ENCODE data around the gene VWA8.
"Not testable (repeated sequence)": the region's sequence is repeated elsewhere in the genome, so short reads cannot be mapped to it uniquely, and the experiment has no call there.

VWA8 gene

GRCh38 chr13:41645331-41645730 lies 315.6 kb downstream of the VWA8 start:
- DNase-seq (ENCODE audit: low read depth), result peak; percentile 88

GRCh38 chr13:41644742-41645141 lies 316.2 kb downstream of the VWA8 start:
- no peak for DNase-seq (ENCODE audit: low read depth)

DNA sequence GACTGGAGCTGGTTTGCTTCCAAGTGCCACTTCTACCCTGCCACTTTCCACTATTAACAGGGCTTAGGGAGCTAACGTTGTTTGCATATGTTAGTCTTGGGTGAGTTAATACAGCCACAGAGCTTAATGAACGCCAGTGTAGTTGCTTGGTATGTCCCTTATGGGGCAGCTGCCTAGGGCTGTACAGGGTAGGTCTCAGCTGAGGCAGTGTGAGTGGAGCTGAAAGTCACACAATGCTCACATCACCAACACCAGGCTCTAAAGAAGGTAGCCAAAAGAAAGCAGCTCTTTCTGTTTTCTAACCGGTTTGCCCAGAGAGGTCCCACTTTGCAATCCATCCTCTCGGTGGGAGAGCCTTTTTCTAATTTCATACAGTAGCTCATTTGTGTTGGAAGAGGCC lies 317.4 kb downstream of the VWA8 start:
- no peak for DNase-seq (ENCODE audit: low read depth)

DNA sequence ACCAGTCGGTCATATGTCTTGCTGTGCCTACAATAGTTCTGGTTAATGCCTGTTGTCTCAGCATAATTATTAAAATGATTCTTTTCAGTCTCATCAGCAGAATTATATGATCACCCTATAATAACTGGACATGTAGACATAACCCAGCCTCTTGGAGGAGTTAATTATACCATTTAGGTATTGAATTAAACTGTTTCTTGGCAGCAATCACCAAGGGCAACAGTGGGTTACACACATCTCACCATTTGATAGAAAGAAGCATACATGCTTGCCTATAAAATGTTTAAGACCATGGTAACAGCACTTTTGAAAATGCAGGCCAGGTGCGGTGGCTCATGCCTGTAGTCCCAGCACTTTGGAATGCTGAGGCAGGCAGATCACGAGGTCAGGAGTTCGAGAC lies 318.9 kb downstream of the VWA8 start:
- no peak for DNase-seq (ENCODE audit: low read depth)

- no peak for DNase-seq (ENCODE audit: low read depth)
Observed at GRCh38 chr13:41641429-41641828, 319.5 kb downstream of the VWA8 start.

DNA sequence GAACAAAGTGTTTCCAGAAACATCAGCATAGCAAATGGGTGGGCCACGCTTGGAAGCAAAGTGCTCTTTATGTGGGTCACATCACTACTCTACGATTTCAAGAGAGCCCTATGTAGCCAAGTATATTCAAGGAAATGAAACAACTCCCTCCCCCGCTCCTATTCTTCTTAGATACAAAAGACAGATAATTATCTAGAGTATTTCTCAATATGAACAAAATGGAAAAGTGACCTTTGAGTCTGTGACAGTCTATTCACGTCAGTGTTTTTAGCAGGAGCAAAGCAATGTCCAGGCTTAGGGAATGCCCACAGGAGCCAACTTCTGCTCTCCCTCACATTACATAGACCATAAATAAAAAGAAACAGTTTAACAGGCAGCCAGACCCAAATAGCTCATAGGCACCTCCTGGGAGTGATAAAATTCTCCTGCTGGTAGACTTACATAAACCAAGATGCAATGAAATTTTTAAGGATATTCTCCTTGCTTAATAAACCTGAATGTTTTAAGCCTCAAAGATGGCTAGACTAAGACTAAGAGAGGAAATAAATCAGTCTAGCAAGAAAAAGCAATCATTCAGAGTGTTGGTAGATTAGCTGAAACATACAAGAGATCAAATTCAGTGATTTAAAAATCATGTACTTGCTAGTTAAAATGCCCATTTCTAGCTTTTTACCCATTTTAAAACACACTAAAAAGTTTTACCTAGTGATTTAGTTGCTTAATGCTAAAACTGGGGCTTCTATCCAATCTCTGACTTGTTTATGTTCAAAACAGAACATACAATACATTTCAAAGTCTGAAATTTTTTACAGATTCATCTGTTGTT lies 320.7 kb downstream of the VWA8 start:
- peak; percentile 66 for DNase-seq (ENCODE audit: low read depth)

DNA sequence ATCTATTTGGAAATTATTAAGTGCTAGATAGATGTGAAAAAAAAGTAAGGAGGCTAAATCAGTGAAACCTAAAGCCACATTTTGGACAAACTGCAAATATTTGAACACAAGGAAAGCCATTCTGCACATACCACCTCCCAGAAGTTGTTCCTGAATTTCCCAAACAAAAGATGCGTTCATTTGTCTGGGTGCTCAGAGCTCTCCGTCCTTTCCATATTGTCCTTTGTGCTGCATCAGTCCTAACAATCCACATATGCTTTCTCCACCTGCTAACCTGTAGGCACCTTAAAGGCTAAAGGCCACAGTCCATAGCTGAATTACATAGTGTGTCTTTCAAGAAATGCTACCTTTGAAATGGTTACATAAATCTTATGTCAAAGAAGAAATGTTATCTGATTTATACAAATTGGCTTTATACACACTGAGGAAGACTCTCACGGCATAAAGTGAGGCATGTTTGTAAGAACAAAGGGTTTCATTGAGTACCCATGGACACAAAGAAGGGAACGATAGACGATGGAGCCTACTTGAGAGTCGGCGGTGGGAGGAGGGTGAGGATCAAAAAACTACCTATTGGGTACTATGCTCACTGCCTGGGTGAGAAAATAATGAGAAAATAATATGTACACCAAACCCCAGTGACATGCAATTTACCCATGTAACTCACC lies 321.5 kb downstream of the VWA8 start:
- DNase-seq (ENCODE audit: low read depth), result no peak

DNA sequence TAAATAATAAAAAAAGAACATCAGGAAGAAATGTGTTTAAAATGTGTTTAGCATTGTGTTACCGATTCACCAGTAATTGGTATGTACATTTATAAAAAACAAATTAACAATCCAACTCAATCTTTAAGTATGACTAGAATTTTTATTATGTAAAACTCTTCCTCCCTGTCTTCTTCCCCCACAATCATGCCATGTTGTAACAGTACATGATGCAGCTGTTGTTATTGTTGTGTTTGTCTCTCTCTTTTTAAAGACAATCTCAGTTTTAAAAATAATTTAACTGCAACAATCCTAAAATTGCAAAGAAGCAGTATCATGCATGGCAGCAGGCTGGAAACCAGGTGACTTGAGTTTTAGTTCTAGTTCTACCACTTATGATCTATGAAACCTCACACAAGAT lies 323.3 kb downstream of the VWA8 start:
- DNase-seq (ENCODE audit: low read depth), result no peak

GRCh38 chr13:41637032-41637431 lies 323.9 kb downstream of the VWA8 start:
- DNase-seq (ENCODE audit: low read depth), result not testable (repeated sequence)

DNA sequence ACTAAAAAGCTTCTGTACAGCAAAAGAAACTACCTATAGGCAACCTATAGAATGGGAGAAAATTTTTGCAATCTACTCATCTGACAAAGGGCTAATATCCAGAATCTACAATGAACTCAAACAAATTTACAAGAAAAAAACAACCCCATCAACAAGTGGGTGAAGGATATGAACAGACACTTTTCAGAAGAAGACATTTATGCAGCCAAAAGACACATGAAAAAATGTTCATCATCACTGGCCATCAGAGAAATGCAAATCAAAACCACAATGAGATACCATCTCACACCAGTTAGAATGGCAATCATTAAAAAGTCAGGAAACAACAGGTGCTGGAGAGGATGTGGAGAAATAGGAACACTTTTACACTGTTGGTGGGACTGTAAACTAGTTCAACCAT lies 324.3 kb downstream of the VWA8 start:
- not testable (repeated sequence) for DNase-seq (ENCODE audit: low read depth)

DNA sequence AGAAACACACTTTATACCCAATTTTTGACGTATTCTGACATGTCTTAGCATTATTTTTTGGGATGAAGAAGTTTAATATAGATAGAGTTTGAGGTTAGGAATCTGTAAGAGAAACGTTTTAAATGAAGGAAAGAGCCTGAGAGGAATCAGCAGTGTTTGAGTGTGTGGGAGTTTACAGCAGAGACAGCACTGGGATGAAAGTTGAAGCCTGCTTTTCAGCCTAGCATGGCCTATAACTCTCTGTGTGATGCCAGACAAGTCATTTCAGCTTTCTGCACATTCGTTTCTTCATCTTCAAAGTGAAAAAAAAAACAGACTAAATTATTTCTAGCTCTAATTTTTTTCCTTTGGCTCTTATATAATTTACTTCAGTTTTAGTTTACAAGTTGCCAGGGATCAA lies 326.5 kb downstream of the VWA8 start:
- no peak for DNase-seq (ENCODE audit: low read depth)

DNA sequence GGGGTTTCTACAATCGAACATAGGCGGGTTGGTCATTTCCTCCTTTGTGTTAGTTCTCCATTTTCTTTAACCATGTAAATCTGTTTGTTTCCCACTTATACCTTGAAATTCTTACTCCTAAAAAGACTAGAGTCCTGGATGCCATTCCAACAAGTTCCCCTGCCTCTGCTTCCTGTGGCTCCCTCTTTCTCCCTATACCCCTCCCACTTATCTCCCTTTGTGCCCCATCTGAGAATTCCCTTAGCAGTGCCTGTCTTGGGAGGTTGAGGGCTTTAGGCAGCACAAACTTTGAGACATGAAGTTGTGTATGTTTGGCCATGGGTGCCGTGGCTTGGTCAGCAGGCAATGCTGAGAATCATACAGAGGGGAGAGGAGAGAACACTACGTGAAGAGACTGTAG lies 327.1 kb downstream of the VWA8 start:
- no peak for DNase-seq (ENCODE audit: low read depth)

- no peak for DNase-seq (ENCODE audit: low read depth)
Observed at GRCh38 chr13:41631296-41631965, 329.5 kb downstream of the VWA8 start.

GRCh38 chr13:41627425-41627824 lies 333.5 kb downstream of the VWA8 start:
- no peak for DNase-seq (ENCODE audit: low read depth)

- DNase-seq (ENCODE audit: low read depth), result no peak
Observed at GRCh38 chr13:41624041-41624440, 336.9 kb downstream of the VWA8 start.

- peak; percentile 70 for DNase-seq (ENCODE audit: low read depth)
Observed at GRCh38 chr13:41622432-41623429, 338.2 kb downstream of the VWA8 start.

GRCh38 chr13:41621716-41622431 lies 339.0 kb downstream of the VWA8 start:
- DNase-seq (ENCODE audit: low read depth), result no peak

- not testable (repeated sequence) for DNase-seq (ENCODE audit: low read depth)
Observed at GRCh38 chr13:41617633-41618032, 343.3 kb downstream of the VWA8 start.

- no peak for DNase-seq (ENCODE audit: low read depth)
Observed at GRCh38 chr13:41616151-41616550, 344.8 kb downstream of the VWA8 start.

- DNase-seq (ENCODE audit: low read depth), result no peak
Observed at GRCh38 chr13:41615528-41615855, 345.4 kb downstream of the VWA8 start.

Data from stromal cell of bone marrow (primary cell).